Effector memory CD4-positive, alpha-beta T cell (primary cell): ENCODE data around the gene TP53.
"Not testable (repeated sequence)": the region's sequence is repeated elsewhere in the genome, so short reads cannot be mapped to it uniquely, and the experiment has no call there.

Experiments
- DNase-seq, 3 donors: peaks; one replicate each; pipeline ENCODE4 v3.0.0-alpha.2; 2020
- H3K27ac ChIP-seq: 2 replicates; pipeline ENCODE4 v1.7.0; 2013; ENCODE audit warnings: mild to moderate bottlenecking, low read length, moderate library complexity; ENCODE audit not compliant: insufficient read depth, poor library complexity, severe bottlenecking
- H3K27me3 ChIP-seq: replicated peaks from 2 replicates; pipeline ENCODE4 v1.7.0; 2013; ENCODE audit warnings: mild to moderate bottlenecking, low read length; ENCODE audit not compliant: insufficient read depth, control insufficient read depth, poor library complexity, severe bottlenecking
- H3K36me3 ChIP-seq: 2 replicates; pipeline ENCODE4 v1.7.0; 2013; ENCODE audit warnings: mild to moderate bottlenecking, low read length, moderate library complexity; ENCODE audit not compliant: control insufficient read depth, insufficient read depth
- H3K4me1 ChIP-seq: 2 replicates; pipeline ENCODE4 v1.7.0; 2013; ENCODE audit warnings: low read length, mild to moderate bottlenecking; ENCODE audit not compliant: control insufficient read depth, insufficient read depth, poor library complexity, severe bottlenecking
- H3K4me3 ChIP-seq: 2 replicates; pipeline ENCODE4 v1.7.0; 2013; ENCODE audit warnings: low read length, low read depth, mild to moderate bottlenecking; ENCODE audit not compliant: insufficient read depth, poor library complexity, severe bottlenecking
- H3K9me3 ChIP-seq: 2 replicates; pipeline ENCODE4 v1.7.0; 2013; ENCODE audit warnings: mild to moderate bottlenecking, low read length, moderate library complexity; ENCODE audit not compliant: control insufficient read depth

TP53 gene

DNA sequence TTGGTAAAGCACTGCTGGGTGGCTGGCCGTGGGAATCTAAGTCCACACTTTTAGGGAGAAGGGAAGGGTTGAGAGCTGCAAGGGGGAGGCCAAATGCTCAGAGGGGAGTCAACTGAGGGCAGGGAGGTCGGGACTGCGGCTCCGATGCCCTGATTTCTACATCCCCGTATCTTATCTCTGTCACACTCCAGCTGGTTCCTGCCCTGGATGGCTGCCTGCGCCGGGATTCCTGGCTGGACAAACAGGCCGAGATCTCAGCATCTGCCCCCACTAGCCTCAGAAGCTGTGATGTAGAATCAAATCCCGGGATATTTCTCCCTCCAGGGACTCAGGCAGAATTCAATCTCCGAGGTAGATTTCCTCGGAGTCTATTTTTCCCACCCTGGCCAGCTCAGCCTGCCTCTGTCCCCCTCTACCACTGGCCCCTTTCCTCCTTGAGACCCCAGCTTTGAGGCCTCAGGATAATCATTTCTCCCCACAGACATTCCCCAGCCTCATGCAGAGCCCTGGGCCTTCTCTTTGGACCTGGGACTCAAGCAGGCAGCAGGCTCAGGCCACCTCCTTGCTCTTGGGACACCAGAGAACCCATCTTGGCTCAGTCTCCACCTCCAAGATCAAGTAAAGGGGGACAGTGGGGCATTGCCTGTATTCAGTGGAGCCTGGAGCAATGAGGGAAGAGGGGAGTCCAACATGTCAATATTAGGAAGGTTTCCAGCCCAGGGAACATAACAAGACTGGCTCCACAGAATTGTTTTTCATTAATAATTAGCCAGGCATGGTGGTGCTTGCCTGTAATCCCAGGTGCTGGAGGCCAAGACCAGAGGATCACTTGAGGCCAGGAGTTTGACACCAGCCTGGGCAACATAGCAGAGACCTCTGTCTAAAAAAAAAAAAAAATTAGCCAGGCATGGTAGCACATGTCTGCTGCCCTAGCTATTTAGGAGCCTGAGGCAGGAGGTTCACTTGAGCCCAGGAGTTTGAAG is 55.6 kb downstream of the TP53 start:
- H3K27ac ChIP-seq, result no peak overlapping the region
- H3K4me1 ChIP-seq, result peaks cover 10% of the 10 kb centered on the region
- H3K27me3 ChIP-seq, result no peaks in the 10 kb centered on the region
- H3K36me3 ChIP-seq, result no peaks in the 10 kb centered on the region
- no peak overlapping the region for H3K4me3 ChIP-seq
- no peaks in the 10 kb centered on the region for H3K9me3 ChIP-seq
- DNase-seq, result no peak

- DNase-seq, result no peak
- Histone ChIP-seq H3K4me1 (peaks cover 11% of the 10 kb centered on the region), H3K9me3 (no peaks in the 10 kb centered on the region), H3K36me3 (no peaks in the 10 kb centered on the region), H3K27ac (no peak within 1 kb of the TSS), H3K4me3 (no peak within 1 kb of the TSS), H3K27me3 (no peaks in the 10 kb centered on the region)
Measured at GRCh38 chr17:7629939-7630571, 57.2 kb downstream of the TP53 start, which contains the start of gene SHBG. TSS of gene SHBG (plus strand) at chr17:7630135. CDS start at chr17:7630173, 38 bp downstream.

DNA sequence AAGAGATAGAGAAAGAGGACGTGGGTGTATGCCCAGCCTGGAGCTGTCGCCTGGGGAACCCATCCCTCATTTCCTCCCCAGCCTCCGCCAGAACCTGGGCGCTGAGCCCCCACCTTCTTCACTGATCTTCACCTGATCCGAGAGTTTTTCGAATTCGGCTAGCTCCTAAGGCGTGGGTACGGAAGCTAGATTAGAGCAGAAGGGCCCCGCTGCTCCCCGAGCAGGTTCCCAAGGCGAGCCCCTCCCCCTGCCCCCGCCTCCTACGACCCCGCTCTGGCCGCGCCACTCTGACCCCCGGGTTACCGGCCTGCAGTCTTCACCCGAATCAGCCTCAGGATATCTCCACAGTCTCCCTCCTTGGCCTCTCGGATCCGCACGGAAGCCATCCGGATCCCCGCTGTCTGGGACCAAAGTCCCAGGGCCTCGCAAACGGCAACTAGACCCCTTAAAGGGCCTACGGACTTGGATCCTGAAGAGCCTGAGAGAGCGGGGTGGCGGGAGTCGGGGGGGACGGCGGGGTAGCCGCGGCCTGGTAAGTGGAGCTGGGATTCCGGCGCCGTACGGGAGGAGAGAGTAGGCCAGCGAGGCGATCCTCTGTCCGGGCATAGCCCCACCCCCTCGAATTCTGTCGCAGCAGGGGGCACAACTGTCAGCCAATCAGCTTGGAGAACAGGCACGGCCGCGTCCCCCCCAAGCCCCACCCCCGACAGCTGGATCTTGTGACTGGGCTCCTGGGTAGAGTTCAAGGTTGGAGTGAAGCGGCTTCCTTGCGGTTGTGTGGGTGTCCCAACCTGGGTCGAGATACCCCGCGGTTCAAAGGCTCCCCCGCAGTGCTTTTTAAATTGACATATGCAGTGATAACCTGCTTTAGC is 59.8 kb downstream of the TP53 start, which contains the start of gene SAT2:
SAT2 (minus strand) TSS at position 572 of the 872 bp plus-strand sequence; CDS start at position 386, 186 bp downstream.
- no peaks in the 10 kb centered on the region for H3K36me3 ChIP-seq
- peak; percentile 79 to 83 (median 79) for DNase-seq
- no peaks in the 10 kb centered on the region for H3K27me3 ChIP-seq
- H3K9me3 ChIP-seq, result no peaks in the 10 kb centered on the region
- peak within 1 kb of the TSS; percentile 86 for H3K27ac ChIP-seq
- H3K4me1 ChIP-seq, result peaks cover 11% of the 10 kb centered on the region
- peak within 1 kb of the TSS; percentile 80 for H3K4me3 ChIP-seq

DNA sequence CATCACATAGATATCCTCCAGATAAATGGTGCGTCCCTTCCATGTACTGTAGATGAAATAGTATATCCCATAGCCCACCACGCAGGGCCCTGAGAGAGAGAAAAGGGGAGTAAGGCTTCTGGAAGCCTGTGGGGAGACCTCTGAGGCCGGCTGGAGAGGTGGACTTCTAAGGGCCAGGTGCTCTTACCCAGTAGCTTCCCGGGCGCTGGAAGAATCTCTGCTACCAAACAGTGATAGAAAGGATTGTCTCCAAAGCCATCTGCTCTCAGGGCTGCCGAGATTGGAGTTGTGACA is 60.4 kb downstream of the TP53 start:
- Histone ChIP-seq H3K4me3 (peak overlapping the region; percentile 80), H3K36me3 (no peaks in the 10 kb centered on the region), H3K27ac (peak overlapping the region; percentile 86), H3K9me3 (no peaks in the 10 kb centered on the region), H3K27me3 (no peaks in the 10 kb centered on the region), H3K4me1 (peaks cover 11% of the 10 kb centered on the region)
- DNase-seq, result no peak

- no peak for DNase-seq
Measured at GRCh38 chr17:7626307-7626706, 61.0 kb downstream of the TP53 start.

DNA sequence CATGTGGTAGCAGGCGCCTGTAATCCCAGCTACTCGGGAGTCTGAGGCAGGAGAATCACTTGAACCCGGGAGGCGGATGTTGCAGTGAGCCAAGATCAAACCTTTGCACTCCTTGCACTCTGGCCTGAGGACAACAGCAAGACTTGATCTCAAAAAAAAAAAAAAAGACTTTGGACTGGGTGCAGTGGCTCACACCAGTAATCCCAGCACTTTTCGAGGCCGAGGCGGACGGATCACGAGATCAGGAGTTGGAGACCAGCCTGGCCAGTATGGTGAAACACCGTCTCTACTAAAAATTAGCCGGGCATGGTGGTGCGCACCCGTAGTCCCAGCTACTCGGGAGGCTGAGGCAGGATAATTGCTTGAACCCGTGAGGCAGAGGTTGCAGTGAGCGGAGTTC is 61.5 kb downstream of the TP53 start:
- H3K27me3 ChIP-seq, H3K4me3 ChIP-seq, H3K9me3 ChIP-seq, DNase-seq, H3K36me3 ChIP-seq, H3K27ac ChIP-seq: not testable (repeated sequence)
- peaks cover 11% of the 10 kb centered on the region for H3K4me1 ChIP-seq

More at GRCh38 chr17:7626307-7626706, 61.0 kb downstream of the TP53 start:
- no peak overlapping the region for H3K4me3 ChIP-seq
- H3K27ac ChIP-seq, result no peak overlapping the region
- no peaks in the 10 kb centered on the region for H3K36me3 ChIP-seq
- H3K4me1 ChIP-seq, result peaks cover 11% of the 10 kb centered on the region
- H3K27me3 ChIP-seq, result no peaks in the 10 kb centered on the region
- H3K9me3 ChIP-seq, result no peaks in the 10 kb centered on the region

DNA sequence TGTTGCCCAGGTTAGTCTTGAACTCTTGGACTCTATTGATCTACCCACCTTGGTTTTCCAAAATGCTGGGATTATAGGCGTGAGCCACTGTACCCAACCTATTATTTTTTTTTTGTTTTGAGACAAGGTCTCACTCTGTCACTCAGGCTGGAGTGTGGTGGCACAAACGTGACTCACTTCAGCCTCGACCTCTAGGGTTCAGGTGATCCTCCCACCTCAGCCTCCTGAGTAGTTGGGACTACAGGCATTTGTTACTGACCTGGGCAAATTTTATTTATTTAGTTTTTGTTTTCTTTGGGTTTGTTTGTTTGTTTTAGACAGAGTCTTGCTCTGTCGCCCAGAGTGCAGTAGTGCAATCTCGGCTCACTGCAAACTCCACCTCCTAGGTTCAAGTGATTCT is 63.6 kb downstream of the TP53 start:
- Histone ChIP-seq H3K36me3 (no peaks in the 10 kb centered on the region), H3K9me3 (no peaks in the 10 kb centered on the region), H3K27me3 (no peaks in the 10 kb centered on the region), H3K27ac (no peak overlapping the region), H3K4me1 (peaks cover 11% of the 10 kb centered on the region), H3K4me3 (no peak overlapping the region)
- no peak for DNase-seq

GRCh38 chr17:7620835-7621234 is 66.5 kb downstream of the TP53 start:
- H3K4me3 ChIP-seq, result no peak overlapping the region
- H3K36me3 ChIP-seq, result no peaks in the 10 kb centered on the region
- no peak overlapping the region for H3K27ac ChIP-seq
- no peaks in the 10 kb centered on the region for H3K4me1 ChIP-seq
- H3K27me3 ChIP-seq, result no peaks in the 10 kb centered on the region
- H3K9me3 ChIP-seq, result no peaks in the 10 kb centered on the region
- no peak for DNase-seq

GRCh38 chr17:7618608-7619007 is 68.7 kb downstream of the TP53 start:
- Histone ChIP-seq H3K27me3 (no peaks in the 10 kb centered on the region), H3K4me1 (peaks cover 7% of the 10 kb centered on the region), H3K27ac (no peak overlapping the region), H3K4me3 (no peak overlapping the region), H3K36me3 (no peaks in the 10 kb centered on the region), H3K9me3 (no peaks in the 10 kb centered on the region)
- DNase-seq, result no peak
